ENCODE measurements around the gene MLEC. TPM values are rescaled to one million over a fixed set of nuclear protein-coding genes. Genes with fewer than 3 reads are reported as not detected.

The MLEC gene
- total RNA-seq, 1 donor from 2014 or later, result 152 TPM

- Histone ChIP-seq H2AFZ (ENCODE audit: low read depth, low read length) (no peak overlapping the region), H3K27me3 (ENCODE audit: insufficient read depth, low read length) (no peaks in the 10 kb centered on the region), H3K4me2 (ENCODE audit: low read length) (no peak overlapping the region), H3K36me3 (ENCODE audit: insufficient read depth, low read length) (no peaks in the 10 kb centered on the region), H4K20me1 (ENCODE audit: insufficient read depth, low read length) (no peaks in the 10 kb centered on the region), H3K79me2 (ENCODE audit: insufficient read depth, low read length) (no peaks in the 10 kb centered on the region), H3K9me3 (ENCODE audit: insufficient read depth, low read depth, low read length) (no peaks in the 10 kb centered on the region), H3K4me3 (ENCODE audit: insufficient read depth, low read depth, low read length) (no peak overlapping the region), H3K9ac (ENCODE audit: low read length) (no peak overlapping the region), H3K4me1 (ENCODE audit: insufficient read depth, low read length) (no peaks in the 10 kb centered on the region), H3K27ac (ENCODE audit: low read depth, low read length) (no peak overlapping the region)
- Mint-ChIP-seq H3K4me1 (ENCODE audit: low read depth, unreplicated experiment) (no peaks in the 10 kb centered on the region), H3K9me3 (ENCODE audit: unreplicated experiment) (no peaks in the 10 kb centered on the region), H3K36me3 (ENCODE audit: low read depth, unreplicated experiment) (no peaks in the 10 kb centered on the region), H3K27ac (ENCODE audit: unreplicated experiment) (no peak overlapping the region), H3K4me3 (ENCODE audit: unreplicated experiment) (no peak overlapping the region), H3K27me3 (ENCODE audit: low read depth, unreplicated experiment) (no peaks in the 10 kb centered on the region)
- FAIRE-seq (no peak), DNase-seq (ENCODE audit: low read depth) (no peak)
- no peak for TF ChIP-seq EZH2 (IDR thresholded peaks at IDR 0.05; ENCODE audit: insufficient read depth, low read length)
- TF ChIP-seq, protein P1, sequence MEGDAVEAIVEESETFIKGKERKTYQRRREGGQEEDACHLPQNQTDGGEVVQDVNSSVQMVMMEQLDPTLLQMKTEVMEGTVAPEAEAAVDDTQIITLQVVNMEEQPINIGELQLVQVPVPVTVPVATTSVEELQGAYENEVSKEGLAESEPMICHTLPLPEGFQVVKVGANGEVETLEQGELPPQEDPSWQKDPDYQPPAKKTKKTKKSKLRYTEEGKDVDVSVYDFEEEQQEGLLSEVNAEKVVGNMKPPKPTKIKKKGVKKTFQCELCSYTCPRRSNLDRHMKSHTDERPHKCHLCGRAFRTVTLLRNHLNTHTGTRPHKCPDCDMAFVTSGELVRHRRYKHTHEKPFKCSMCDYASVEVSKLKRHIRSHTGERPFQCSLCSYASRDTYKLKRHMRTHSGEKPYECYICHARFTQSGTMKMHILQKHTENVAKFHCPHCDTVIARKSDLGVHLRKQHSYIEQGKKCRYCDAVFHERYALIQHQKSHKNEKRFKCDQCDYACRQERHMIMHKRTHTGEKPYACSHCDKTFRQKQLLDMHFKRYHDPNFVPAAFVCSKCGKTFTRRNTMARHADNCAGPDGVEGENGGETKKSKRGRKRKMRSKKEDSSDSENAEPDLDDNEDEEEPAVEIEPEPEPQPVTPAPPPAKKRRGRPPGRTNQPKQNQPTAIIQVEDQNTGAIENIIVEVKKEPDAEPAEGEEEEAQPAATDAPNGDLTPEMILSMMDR (IDR thresholded peaks at IDR 0.05; ENCODE audit: insufficient read depth, low read depth, low read length), result no peak
Observed at GRCh38 chr12:120739821-120740613, 53.1 kb downstream of the MLEC start.

DNA sequence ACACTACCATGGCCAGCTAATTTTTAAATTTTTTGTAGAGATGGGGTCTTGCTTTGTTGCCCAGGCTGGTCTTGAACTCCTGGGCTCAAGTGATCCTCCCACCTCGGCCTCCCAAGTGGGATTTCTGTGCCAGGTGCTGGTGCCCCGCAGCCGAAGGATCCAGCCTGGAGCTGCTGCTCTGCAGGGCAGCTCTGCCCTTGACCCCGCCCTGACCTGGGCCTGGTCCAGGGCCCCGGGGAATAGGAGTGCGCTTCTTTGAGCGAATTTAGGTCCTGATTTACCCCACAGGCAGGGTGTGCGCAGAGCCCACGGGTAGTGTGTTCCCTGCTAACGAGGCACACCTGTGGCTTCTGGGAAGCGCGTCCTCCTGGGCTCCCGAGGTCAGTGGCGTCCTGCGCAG, 53.9 kb downstream of the MLEC start:
- Histone ChIP-seq H3K4me3 (ENCODE audit: insufficient read depth, low read depth, low read length) (no peak overlapping the region), H3K9ac (ENCODE audit: low read length) (no peak overlapping the region), H3K27ac (ENCODE audit: low read depth, low read length) (no peak overlapping the region), H3K27me3 (ENCODE audit: insufficient read depth, low read length) (no peaks in the 10 kb centered on the region), H2AFZ (ENCODE audit: low read depth, low read length) (no peak overlapping the region), H3K79me2 (ENCODE audit: insufficient read depth, low read length) (no peaks in the 10 kb centered on the region), H4K20me1 (ENCODE audit: insufficient read depth, low read length) (no peaks in the 10 kb centered on the region), H3K9me3 (ENCODE audit: insufficient read depth, low read depth, low read length) (no peaks in the 10 kb centered on the region), H3K36me3 (ENCODE audit: insufficient read depth, low read length) (no peaks in the 10 kb centered on the region), H3K4me1 (ENCODE audit: insufficient read depth, low read length) (no peaks in the 10 kb centered on the region), H3K4me2 (ENCODE audit: low read length) (no peak overlapping the region)
- DNase-seq (ENCODE audit: low read depth), result no peak
- H3K27ac Mint-ChIP-seq (ENCODE audit: unreplicated experiment), result no peak overlapping the region
- H3K27me3 Mint-ChIP-seq (ENCODE audit: low read depth, unreplicated experiment), result no peaks in the 10 kb centered on the region
- H3K4me3 Mint-ChIP-seq (ENCODE audit: unreplicated experiment), result no peak overlapping the region
- no peak for FAIRE-seq
- no peaks in the 10 kb centered on the region for H3K36me3 Mint-ChIP-seq (ENCODE audit: low read depth, unreplicated experiment)
- no peaks in the 10 kb centered on the region for H3K9me3 Mint-ChIP-seq (ENCODE audit: unreplicated experiment)
- H3K4me1 Mint-ChIP-seq (ENCODE audit: low read depth, unreplicated experiment), result no peaks in the 10 kb centered on the region
- TF ChIP-seq, protein P1 (IDR thresholded peaks at IDR 0.05; ENCODE audit: insufficient read depth, low read depth, low read length), result no peak
- no peak for TF ChIP-seq EZH2 (IDR thresholded peaks at IDR 0.05; ENCODE audit: insufficient read depth, low read length)
